Panc1 (cell line): ENCODE measurements around the gene CSDE1. TPM values are rescaled to one million over a fixed set of nuclear protein-coding genes. Genes with fewer than 3 reads are reported as not detected.

Experiments used
- ATAC-seq: fragments of 200-7000 bp; cut with Tn5 transposase; 2 replicates; pipeline ENCODE4 v1.9.1; 2020; ENCODE audit warnings: mild to moderate bottlenecking, moderate library complexity
- BruUV-seq: library from RNA; stranded (reverse); fragments of 400-500 nt; replicated peaks from 2 replicates; lab custom pipeline; 2021; lab: Mats Ljungman, UMichigan
- CTCF ChIA-PET: fragments of 300-600 bp; sonication (Branson Sonifier 250); formaldehyde crosslinking; loops from one replicate; lab custom pipeline; 2022; ENCODE audit warnings: antibody characterized with exemption; lab: Charles Lee
- POLR2A ChIA-PET: fragments of 300-600 bp; sonication (Branson Sonifier 250); formaldehyde crosslinking; loops from one replicate; lab custom pipeline; 2022; ENCODE audit warnings: antibody characterized with exemption; lab: Charles Lee
- DNase-seq: peaks from one replicate; pipeline ENCODE4 v3.0.0-alpha.2; 2010; ENCODE audit warnings: low read depth, low spot score
- H3K27ac ChIP-seq: 2 replicates; pipeline ENCODE4 v1.5.1; 2011; ENCODE audit warnings: mild to moderate bottlenecking, low read length, inconsistent platforms
- H3K27me3 ChIP-seq: fragments of 200-500 bp; sonication (Bioruptor generic); 2 replicates; pipeline ENCODE4 v1.6.0; 2014; ENCODE audit warnings: low read length, inconsistent platforms; ENCODE audit not compliant: control insufficient read depth, insufficient read depth
- H3K36me3 ChIP-seq: fragments of 200-500 bp; sonication (Bioruptor generic); 2 replicates; pipeline ENCODE4 v1.5.1; 2014; ENCODE audit warnings: inconsistent platforms, mild to moderate bottlenecking, low read length, moderate library complexity; ENCODE audit not compliant: control insufficient read depth, insufficient read depth
- H3K4me1 ChIP-seq: 2 replicates; pipeline ENCODE4 v1.5.1; 2011; ENCODE audit warnings: inconsistent platforms, mild to moderate bottlenecking, low read length, moderate library complexity; ENCODE audit not compliant: control insufficient read depth, insufficient read depth
- H3K4me3 ChIP-seq, 2 experiments: 2 replicates each; pipeline ENCODE4 v1.5.1; 2011 to 2012; ENCODE audit warnings: low read depth in 2 of 2, low read length in 2 of 2, mild to moderate bottlenecking in 2 of 2, inconsistent platforms in 1 of 2, moderate library complexity in 1 of 2
- H3K9me3 ChIP-seq: fragments of 200-500 bp; sonication (Bioruptor generic); 2 replicates; pipeline ENCODE4 v1.5.1; 2014; ENCODE audit warnings: low read depth, mild to moderate bottlenecking, inconsistent platforms, low read length, moderate library complexity; ENCODE audit not compliant: control insufficient read depth, insufficient read depth
- POLR2AphosphoS5 ChIP-seq: IDR thresholded peaks from 2 replicates; pipeline ENCODE4 v1.6.1; 2012; ENCODE audit warnings: mild to moderate bottlenecking, low read depth, low read length, moderate library complexity
- SIN3A ChIP-seq: IDR thresholded peaks from 2 replicates; pipeline ENCODE4 v1.6.1; 2012; ENCODE audit warnings: low read depth, mild to moderate bottlenecking, low read length, moderate library complexity, borderline replicate concordance; ENCODE audit not compliant: insufficient read depth
- TCF7L2 ChIP-seq: IDR thresholded peaks from 2 replicates; pipeline ENCODE4 v1.6.1; 2011; ENCODE audit warnings: mild to moderate bottlenecking, low read depth, low read length, inconsistent platforms
- in situ Hi-C: cut with HindIII; loops from 2 replicates; pipeline ENCODE4 v1.10.0; 2016; ENCODE audit warnings: low sequenced_read_pairs, low pct_unique_long_range_greater_than_20kb
- intact Hi-C: fragments of 100-400 bp; cut with micrococcal nuclease; formaldehyde crosslinking; loops from one replicate; pipeline ENCODE4 v1.10.0; 2022; ENCODE audit not compliant: unreplicated experiment
- total RNA-seq: library from RNA; stranded (reverse); gene quantifications from one replicate; pipeline ENCODE4 v1.2.1, GENCODE V29; 2021; ENCODE audit not compliant: unreplicated experiment
- TF ChIP-seq, protein P1 (sequence below), 2 experiments: IDR thresholded peaks; 2 replicates each; pipeline ENCODE4 v1.6.1; 2011 to 2012; ENCODE audit warnings: low read depth in 2 of 2, control low read depth in 1 of 2, low read length in 1 of 2, mild to moderate bottlenecking in 1 of 2, moderate library complexity in 1 of 2; ENCODE audit not compliant: insufficient read depth in 1 of 2
- TF ChIP-seq, protein P2 (sequence below): fragments of 450-650 bp; IDR thresholded peaks from 2 replicates; pipeline ENCODE4 v1.5.1; 2017; ENCODE audit warnings: mild to moderate bottlenecking

CSDE1 gene
- total RNA-seq, 1 experiment from 2014 or later = 347 TPM

GRCh38 chr1:114758256-114758832 lies 560 bp upstream of the CSDE1 start:
- H3K36me3 ChIP-seq = peaks cover 9% of the 10 kb centered on the region
- H3K27ac ChIP-seq = peak overlapping the region; percentile 99
- H3K27me3 ChIP-seq = no peaks in the 10 kb centered on the region
- ATAC-seq = no peak
- no peaks in the 10 kb centered on the region for H3K9me3 ChIP-seq
- H3K4me1 ChIP-seq = peaks cover 20% of the 10 kb centered on the region
- DNase-seq = no peak
- ChIA-PET POLR2A (no interaction called here), CTCF (no interaction called here)
- no TSS peak for BruUV-seq
- TF ChIP-seq SIN3A = no peak
- TF ChIP-seq, protein P1, sequence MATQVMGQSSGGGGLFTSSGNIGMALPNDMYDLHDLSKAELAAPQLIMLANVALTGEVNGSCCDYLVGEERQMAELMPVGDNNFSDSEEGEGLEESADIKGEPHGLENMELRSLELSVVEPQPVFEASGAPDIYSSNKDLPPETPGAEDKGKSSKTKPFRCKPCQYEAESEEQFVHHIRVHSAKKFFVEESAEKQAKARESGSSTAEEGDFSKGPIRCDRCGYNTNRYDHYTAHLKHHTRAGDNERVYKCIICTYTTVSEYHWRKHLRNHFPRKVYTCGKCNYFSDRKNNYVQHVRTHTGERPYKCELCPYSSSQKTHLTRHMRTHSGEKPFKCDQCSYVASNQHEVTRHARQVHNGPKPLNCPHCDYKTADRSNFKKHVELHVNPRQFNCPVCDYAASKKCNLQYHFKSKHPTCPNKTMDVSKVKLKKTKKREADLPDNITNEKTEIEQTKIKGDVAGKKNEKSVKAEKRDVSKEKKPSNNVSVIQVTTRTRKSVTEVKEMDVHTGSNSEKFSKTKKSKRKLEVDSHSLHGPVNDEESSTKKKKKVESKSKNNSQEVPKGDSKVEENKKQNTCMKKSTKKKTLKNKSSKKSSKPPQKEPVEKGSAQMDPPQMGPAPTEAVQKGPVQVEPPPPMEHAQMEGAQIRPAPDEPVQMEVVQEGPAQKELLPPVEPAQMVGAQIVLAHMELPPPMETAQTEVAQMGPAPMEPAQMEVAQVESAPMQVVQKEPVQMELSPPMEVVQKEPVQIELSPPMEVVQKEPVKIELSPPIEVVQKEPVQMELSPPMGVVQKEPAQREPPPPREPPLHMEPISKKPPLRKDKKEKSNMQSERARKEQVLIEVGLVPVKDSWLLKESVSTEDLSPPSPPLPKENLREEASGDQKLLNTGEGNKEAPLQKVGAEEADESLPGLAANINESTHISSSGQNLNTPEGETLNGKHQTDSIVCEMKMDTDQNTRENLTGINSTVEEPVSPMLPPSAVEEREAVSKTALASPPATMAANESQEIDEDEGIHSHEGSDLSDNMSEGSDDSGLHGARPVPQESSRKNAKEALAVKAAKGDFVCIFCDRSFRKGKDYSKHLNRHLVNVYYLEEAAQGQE (IDR thresholded peaks at IDR 0.05; ENCODE audit: insufficient read depth in 1 of 2, low read depth in 2 of 2, low read length in 1 of 2) = no peak
- TF ChIP-seq POLR2AphosphoS5 = no peak
- TF ChIP-seq TCF7L2 = no peak
- TF ChIP-seq, protein P2, sequence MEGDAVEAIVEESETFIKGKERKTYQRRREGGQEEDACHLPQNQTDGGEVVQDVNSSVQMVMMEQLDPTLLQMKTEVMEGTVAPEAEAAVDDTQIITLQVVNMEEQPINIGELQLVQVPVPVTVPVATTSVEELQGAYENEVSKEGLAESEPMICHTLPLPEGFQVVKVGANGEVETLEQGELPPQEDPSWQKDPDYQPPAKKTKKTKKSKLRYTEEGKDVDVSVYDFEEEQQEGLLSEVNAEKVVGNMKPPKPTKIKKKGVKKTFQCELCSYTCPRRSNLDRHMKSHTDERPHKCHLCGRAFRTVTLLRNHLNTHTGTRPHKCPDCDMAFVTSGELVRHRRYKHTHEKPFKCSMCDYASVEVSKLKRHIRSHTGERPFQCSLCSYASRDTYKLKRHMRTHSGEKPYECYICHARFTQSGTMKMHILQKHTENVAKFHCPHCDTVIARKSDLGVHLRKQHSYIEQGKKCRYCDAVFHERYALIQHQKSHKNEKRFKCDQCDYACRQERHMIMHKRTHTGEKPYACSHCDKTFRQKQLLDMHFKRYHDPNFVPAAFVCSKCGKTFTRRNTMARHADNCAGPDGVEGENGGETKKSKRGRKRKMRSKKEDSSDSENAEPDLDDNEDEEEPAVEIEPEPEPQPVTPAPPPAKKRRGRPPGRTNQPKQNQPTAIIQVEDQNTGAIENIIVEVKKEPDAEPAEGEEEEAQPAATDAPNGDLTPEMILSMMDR = no peak; the same call in 1 of the 2 replicates
- in situ Hi-C loops (no loop called here), intact Hi-C loops (no loop called here)
- peak overlapping the region; percentile 89 to 98 for H3K4me3 ChIP-seq

DNA sequence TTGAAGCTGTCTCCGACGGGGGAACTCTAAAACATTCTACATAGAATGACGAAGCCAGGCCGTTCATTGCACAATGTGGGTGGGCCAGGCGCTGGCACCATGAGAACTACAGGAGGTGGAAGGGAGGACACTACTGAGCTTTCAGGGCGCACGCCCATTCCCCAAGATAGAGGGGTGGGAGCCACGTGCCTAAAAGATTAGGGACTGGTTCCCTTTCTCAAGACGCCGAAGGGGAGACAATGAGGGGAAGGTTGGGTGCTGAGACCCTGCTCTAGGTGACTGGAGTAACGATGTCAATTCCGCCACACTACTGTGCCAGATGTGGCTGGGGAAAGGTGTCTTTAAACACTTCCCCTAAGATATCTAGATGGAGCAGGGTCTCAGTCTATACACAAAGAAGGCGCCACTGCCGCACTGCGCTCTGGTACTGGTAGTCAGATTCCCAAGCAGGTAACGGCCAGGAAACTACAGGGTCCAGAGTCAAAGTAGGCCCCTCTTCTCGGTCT lies 782 bp downstream of the CSDE1 start:
- DNase-seq (no peak), ATAC-seq (no peak)
- ChIA-PET CTCF (no interaction called here), POLR2A (no interaction called here)
- no TSS peak for BruUV-seq
- H3K27ac ChIP-seq = peak overlapping the region; percentile 99
- intact Hi-C loops (no loop called here), in situ Hi-C loops (no loop called here)
- no peaks in the 10 kb centered on the region for H3K27me3 ChIP-seq
- H3K4me3 ChIP-seq = peak overlapping the region; percentile 89 to 98
- H3K36me3 ChIP-seq = peaks cover 9% of the 10 kb centered on the region
- TF ChIP-seq TCF7L2 = no peak
- TF ChIP-seq, protein P1 (IDR thresholded peaks at IDR 0.05; ENCODE audit: insufficient read depth in 1 of 2, low read depth in 2 of 2, low read length in 1 of 2) = no peak
- TF ChIP-seq, protein P2 = no peak
- TF ChIP-seq POLR2AphosphoS5 = no peak
- no peak for TF ChIP-seq SIN3A
- H3K9me3 ChIP-seq = no peaks in the 10 kb centered on the region
- H3K4me1 ChIP-seq = peaks cover 30% of the 10 kb centered on the region
